GM15510 (cell line): ENCODE results near the gene DOCK3.

ENCODE experiments used
- POLR2A ChIP-seq: IDR thresholded peaks from 3 replicates; pipeline ENCODE4 v1.6.1; 2011; ENCODE audit warnings: borderline replicate concordance; ENCODE audit not compliant: insufficient read length; ENCODE audit errors: extremely low read depth

DOCK3 gene, protein sequence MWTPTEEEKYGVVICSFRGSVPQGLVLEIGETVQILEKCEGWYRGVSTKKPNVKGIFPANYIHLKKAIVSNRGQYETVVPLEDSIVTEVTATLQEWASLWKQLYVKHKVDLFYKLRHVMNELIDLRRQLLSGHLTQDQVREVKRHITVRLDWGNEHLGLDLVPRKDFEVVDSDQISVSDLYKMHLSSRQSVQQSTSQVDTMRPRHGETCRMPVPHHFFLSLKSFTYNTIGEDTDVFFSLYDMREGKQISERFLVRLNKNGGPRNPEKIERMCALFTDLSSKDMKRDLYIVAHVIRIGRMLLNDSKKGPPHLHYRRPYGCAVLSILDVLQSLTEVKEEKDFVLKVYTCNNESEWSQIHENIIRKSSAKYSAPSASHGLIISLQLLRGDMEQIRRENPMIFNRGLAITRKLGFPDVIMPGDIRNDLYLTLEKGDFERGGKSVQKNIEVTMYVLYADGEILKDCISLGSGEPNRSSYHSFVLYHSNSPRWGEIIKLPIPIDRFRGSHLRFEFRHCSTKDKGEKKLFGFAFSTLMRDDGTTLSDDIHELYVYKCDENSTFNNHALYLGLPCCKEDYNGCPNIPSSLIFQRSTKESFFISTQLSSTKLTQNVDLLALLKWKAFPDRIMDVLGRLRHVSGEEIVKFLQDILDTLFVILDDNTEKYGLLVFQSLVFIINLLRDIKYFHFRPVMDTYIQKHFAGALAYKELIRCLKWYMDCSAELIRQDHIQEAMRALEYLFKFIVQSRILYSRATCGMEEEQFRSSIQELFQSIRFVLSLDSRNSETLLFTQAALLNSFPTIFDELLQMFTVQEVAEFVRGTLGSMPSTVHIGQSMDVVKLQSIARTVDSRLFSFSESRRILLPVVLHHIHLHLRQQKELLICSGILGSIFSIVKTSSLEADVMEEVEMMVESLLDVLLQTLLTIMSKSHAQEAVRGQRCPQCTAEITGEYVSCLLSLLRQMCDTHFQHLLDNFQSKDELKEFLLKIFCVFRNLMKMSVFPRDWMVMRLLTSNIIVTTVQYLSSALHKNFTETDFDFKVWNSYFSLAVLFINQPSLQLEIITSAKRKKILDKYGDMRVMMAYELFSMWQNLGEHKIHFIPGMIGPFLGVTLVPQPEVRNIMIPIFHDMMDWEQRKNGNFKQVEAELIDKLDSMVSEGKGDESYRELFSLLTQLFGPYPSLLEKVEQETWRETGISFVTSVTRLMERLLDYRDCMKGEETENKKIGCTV (N-terminal part only)

DNA sequence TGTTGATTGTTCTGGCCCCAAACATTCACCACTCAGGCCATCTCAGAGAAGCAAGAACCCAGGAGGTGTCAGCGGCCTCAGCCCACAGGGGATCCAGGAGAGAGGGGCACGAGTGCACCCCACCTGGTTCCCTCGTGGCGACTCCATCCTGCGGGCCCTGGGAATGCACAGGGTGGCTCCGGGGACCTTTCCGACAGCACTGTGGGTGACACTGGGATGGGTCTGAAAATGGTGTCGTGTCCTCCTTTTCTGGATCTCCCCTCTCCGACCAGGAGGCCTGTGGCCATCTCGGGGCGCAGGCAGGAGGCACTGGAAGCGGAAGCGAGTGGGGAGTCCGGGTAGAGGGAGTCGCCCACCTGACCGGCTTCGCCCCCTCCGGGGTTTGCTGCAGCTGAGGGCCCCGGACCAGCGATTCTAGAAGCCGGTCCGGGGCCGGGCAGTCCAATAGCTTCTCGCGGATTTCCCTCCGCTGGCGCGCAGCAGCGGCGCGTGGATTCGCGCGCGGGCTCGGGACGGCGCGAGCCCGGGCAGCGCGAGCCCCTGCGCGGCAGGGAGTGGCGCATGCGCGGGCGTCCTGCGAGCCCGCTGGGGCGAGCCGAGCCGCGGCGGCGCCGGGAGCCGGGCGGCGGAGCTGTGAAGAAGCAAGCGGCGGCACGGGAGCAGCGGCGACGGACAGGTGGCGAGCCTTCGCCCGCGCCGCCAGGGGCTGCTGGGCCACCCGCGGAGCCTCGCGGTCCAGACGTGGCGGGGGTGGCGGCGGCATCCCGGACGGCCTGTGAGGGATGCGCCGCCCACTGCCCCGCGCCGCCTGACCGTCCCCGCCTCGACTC, at the start of gene DOCK3:
Gene DOCK3 (plus strand): TSS at position 579 of the 830 bp plus-strand sequence. CDS start 337 bp downstream, outside the sequence.
- no peak for TF ChIP-seq POLR2A

DNA sequence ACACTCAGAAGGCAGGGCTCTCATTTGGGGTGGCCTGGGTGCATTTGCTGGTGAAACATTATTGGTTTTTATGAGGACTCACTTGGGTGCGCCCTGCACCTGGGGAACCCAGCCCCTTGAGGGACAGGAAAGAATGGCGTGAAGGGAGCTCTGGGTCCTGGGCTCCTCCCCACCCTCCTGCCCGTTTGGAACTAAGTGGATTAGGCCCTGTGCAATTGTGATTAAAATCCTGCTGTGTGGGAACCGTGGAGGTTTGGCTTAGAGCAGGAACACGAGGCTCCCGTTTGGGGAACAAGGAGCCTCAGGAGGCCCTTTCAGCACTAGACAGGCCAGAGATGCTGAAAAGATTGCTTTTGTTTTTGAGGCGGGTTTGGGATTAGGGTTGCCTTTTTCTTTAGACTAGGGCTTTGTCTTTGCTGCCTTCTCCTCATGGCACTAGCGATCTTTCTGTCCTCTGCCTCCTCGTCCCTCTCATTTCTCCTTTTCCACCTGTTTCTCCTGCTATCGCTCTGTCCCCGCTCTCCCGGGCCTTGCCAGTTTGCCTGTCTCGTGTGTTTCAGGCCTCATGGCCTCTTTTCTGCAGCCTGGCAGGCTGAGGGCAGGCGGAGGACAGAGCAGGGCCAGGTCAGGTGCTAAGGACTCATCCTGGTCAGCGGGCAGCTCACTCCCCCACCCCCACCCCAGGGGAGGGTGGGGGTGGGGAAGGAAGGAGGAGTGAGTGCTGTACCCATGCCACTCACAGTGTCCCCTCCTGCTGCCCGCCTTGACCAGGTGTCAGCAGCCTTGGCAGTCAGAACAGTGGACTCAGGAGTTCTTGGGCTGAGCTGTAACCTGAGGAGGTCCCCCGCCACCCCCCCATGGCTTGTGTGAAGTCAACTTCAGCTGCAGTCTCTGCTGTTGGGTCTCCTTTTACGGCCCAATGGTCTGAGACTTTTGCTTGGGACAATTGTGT, 49.2 kb upstream of the DOCK3 start:
- no peak for TF ChIP-seq POLR2A

DNA sequence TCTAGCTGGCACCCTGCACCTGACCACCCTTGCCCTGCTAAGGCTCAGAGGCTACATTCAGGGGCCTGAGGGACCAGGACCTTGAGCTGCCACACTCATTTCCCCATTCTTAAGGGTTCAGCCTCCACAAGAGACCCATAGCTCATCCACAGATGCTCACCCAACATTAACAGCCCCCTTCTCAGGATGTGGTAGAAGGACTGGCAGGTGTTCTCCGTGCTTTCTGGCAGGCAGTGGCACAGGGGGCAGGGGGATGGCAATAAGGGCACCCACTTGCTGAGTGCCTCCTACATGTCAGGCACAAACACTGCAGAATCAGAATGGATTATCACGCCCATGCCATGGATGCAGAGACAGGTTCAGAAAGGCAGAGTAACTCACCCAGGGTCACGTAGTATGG, 48.3 kb upstream of the DOCK3 start:
- TF ChIP-seq POLR2A, result no peak

DNA sequence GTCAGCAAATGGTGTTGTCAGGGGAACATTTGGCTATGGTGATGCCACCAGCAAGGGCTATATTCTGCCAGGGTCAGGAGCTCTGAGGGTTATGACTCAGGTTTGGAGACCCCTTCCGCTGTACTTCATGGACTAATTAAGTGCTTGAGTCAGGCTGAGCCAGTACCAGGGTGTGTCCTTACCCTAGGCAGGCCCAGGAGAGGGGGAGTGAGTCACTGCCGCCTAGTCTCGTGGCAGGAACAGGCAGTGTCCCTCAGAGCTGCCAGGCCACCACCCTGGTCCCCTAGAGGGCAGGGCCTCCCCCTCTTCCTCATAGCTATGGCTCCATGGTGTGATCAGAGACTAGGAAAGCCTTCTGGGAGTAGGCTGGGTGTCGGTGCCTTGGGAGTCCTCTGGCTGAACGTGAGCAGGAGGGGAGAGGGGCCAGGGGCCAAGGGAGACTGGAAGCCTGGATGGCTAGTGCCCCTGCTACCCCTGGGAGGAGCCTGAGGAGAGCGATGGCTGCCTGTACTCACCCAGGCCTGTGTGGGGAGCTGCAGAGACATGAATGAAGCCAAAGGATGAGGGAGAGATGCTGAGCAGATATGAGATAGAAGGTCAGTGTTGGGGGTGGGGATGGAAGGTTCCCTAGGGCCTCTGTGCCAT, 47.2 kb upstream of the DOCK3 start:
- TF ChIP-seq POLR2A, result no peak

DNA sequence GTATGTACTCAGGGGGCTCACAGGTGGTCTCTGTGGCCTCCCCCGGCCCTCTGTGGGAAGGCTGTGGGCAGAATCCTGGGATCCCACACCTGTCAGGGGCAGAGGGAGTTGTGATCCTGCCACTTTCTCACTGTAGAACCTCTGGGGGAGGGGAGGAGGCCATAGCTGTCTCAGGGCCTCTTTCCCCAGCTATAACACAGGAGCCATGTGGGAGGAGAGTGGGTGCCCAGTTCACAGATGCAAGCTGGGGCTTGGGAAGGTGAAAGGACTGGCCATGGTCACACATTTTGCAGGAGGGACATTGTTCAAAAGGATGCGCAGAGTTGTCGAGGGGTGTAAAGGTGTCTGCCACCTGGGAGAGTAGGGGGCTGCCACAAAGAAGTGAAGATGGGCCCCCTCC, 46.1 kb upstream of the DOCK3 start:
- TF ChIP-seq POLR2A, result no peak

DNA sequence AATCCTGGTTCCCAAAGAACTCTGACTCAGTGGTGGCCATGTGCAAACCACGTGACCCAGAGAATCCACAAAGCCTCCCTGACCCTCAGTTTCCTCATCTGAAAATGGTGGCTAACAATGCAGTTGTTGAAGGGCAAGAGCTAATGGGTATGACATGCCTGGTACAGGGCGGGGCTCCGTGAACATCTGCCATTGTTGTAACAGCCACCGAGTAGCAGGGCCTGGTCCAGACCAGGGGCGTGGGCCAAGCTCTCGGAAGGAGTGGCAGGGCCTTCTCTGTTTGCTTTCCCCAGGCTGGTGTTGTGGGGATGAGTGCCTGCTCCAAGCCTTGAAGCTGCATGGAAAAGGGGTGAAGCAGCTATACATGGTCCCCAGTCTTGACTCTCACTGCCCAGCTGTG, 44.3 kb upstream of the DOCK3 start:
- no peak for TF ChIP-seq POLR2A

DNA sequence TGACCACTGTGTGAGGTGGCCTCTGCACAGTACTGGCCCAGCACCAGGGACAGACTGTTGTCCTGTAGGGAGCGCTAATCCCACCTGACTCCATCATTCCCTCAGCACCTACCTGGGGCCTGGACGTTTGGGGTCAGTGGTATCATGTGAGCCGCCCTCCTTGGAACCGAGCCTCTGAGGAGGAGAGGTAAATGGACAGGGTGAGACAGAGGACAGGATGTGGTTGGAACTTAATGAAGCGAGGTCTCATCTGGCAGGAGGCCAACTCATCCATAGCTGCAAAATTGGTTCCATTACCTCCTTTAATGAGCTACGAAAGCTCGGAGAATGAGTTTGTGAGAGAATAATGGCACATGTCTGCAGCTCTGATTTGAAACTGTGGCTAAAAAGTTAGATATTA, 43.9 kb upstream of the DOCK3 start:
- TF ChIP-seq POLR2A, result no peak

DNA sequence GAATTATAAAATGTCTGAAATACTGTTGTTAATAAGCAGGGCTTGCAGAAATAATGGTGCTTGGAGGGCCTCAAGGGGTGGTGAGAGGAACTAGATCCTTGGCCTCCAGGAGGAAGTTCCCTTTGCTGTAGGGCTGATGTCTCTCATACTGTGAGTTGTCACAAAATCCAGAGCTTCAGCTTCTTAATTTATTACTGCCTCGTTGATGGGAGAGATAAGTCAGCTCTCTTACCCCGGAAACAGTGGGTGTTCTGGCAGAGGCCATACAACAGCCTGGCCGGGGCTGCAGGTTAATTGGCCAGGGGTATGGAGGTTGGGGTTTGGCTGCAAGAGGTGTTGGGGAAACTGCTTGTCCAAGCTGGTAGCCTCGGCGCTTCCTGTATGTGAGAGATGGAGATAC, 42.3 kb upstream of the DOCK3 start:
- no peak for TF ChIP-seq POLR2A

DNA sequence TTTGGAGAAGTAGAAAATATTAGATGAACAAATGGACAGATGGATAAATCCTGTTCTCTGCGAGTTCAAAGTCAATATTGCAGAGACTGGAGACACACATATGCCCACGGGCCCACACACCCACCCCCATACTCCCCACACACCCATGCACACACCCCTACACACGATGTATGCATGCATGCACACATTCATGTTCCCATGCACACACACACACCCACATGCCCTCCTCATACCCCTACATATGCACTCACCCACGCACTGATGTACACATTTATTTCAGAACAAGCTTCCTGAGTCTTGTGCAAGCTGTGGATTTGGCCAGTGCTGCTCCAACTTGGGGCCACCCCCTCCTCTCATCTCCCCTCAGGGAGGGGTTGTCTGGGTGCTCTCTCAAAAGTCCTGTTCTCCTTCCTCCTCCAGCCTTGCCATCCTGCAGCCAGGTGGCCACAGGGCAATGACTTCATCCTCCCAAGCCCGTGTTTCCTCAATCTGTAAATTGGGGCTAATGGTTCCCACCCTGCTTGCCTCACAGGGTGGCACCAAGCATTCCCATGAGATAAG, 41.4 kb upstream of the DOCK3 start:
- no peak for TF ChIP-seq POLR2A

DNA sequence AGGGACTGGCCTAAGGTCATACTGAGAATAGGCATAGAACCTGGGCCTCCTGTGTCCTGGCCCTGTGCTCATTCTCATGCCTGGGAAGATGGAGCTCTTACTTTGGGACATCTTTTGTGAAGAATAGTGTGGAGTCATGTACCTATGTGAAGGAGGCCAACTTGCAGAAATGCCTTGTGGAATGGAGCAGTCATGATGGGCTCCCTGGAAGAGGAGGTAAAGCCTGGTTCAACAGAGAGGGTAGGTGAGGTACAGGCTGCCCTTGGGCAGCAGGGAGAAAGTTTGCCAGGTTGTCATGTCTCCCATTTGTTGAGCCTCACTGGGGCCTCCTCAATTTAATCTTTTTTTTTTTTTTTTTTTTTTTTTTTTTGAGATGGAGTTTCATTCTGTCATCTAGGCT, 39.7 kb upstream of the DOCK3 start:
- no peak for TF ChIP-seq POLR2A

DNA sequence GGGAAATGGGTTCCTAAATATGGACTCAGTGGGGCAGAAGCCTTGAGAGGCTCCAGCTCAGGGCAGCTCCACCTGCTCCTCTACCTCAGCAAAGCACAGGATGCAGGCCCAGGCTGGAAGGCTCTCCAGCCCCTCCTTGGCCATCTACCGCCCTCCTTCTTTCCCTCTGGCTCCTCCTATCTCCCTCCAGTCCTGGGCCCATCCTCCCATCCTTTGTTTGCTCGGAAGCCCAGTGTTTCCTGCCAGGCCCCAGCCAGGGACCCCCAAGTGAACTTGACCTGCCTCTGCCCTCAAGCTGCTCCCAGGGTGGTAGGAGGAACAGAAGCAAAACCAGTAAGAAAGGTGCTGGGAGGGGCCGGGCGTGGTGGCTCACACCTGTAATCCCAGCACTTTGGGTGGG, 37.7 kb upstream of the DOCK3 start:
- TF ChIP-seq POLR2A, result no peak

DNA sequence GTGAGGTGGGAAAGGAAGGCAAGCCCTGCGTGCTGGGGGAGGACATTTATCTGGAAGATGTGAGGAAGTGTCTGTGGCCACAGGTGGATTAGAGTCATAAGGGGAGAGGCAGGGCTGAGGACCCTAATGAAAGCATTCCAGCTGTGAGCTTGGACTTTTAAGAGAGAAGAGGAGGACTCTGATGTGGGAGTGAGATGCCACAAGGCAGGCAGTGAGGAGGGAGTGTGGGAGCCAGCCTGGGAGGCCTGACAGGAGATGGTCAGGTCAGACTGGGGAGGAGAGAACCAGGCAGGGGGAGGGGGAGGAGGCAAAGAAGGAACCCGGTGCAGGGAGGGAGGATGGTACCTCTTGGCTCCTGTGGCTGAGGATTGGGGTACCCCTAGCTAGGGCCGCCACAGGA, 36.8 kb upstream of the DOCK3 start:
- no peak for TF ChIP-seq POLR2A
